ENCODE data around the gene HTR3D. TPM values are rescaled to one million over a fixed set of nuclear protein-coding genes. Genes with fewer than 3 reads are reported as not detected.
"Not testable (repeated sequence)": the region's sequence is repeated elsewhere in the genome, so short reads cannot be mapped to it uniquely, and the experiment has no call there.

Gene HTR3D
- polyA plus RNA-seq, 1 donor, result not detected

DNA sequence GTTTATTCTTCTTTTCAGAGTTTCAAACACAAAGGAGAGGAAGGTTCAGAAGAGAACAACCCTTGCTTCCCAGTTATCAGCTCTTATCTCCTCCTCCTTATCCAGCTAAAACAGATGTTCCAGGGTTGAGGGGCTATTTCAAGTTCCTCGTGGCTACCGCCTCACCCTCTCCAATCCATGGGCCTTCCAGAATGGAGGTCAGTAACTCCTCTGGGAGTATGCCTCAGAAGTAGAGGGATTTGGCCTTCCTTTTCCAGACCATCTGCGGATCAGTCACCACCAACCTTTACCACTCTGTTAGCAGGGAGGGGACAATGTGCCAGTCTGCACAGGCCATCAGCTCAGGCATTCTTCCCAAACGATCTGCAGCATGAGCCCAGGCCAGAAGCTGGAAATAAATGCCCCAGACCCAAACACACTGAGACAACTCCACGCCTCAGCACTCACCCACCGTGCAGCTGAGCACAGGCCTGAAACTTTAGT, 36.1 kb downstream of the HTR3D start:
- no peak for DNase-seq (ENCODE audit: low read depth)

DNA sequence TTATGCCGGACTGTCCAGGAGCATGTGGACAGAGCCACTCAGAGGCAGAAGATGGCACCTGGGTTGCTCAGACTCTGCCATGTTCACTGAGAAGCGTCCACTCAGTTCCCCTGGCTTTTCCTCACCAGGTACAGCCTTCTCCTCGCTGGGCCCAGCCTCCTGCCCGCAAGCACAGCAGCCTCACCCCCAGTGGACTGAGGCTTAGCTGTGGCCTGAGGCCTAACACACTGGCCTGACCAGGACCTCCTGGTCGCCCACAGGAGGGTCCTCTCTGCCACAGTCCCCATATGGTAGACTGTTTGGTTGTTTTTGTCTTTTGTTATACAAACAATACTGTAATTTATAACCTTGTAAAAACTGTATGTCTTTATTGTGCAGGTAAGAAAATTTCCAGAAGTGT, 36.8 kb downstream of the HTR3D start:
- no peak for DNase-seq (ENCODE audit: low read depth)

DNA sequence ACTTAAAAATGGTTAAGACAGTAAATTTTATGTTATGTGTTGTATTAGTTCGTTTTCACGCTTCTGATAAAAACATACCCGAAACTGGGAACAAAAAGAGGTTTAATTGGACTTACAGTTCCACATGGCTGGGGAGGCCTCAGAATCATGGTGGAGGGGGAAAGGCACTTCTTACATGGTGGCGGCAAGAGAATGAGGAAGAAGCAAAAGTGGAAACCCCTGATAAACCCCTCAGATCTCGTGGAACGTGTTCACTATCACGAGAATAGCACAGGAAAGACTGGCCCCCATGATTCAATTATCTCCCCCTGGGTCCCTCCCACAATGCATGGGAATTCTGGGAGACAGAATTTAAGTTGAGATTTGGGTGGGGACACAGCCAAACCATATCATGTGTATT, 39.6 kb downstream of the HTR3D start:
- DNase-seq (ENCODE audit: low read depth), result not testable (repeated sequence)

DNA sequence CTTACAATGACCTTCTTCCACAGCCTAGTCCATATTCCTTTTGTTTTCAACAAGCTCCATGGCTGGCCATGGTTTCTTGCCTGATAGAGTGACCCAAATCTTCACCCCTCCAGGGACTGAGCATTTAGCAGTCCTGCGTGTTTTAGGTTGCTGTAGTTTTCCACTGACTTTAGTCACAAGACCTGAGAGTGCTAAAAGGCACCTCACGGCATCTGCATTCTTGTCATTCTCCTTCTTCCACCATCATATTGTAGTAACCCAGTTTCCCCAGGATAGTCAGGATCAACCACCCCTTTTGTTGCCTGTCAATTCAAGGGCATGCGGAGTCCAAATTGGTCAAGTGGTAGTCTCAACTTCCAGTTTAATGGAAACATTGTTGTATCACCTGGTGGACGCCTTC, 42.1 kb downstream of the HTR3D start:
- DNase-seq (ENCODE audit: low read depth), result no peak

DNA sequence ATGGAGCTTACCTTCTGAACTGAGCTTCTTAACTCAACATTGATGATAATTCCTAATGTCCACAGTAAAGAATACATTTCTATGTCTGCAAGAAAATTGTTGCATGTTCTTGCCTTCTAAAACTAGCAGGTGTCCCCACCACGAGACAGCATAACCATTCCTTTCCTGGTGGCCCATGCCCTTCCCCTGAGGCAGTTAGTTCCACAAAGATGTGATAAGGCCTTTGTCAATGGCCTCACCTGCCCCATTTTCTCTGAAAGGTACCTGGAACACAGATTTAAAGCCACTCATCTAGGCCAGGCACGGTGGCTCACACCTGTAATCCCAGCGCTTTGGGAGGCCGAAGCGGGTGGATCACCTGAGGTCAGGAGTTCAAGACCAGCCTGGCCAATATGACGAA, 44.4 kb downstream of the HTR3D start:
- no peak for DNase-seq (ENCODE audit: low read depth)

DNA sequence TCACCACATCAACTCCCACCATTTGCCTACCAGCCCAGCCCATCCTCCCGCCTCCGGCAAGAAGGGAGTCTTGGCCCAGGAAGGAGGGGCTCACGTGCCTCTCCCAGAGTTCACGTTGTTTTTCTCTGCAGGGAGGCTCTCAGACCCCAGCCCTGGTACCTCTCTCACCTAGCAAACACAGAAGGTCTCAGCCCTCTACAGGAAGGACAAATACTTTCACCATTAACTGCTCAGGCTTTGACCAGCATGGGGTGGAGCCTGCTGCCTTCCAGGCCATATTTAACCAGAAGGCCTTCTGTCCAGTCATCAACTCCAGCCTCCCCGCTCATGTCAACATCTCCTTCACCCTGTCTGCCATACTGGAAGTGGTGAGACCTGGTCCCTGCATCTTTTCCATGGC, 46.3 kb downstream of the HTR3D start:
- no peak for DNase-seq (ENCODE audit: low read depth)

DNA sequence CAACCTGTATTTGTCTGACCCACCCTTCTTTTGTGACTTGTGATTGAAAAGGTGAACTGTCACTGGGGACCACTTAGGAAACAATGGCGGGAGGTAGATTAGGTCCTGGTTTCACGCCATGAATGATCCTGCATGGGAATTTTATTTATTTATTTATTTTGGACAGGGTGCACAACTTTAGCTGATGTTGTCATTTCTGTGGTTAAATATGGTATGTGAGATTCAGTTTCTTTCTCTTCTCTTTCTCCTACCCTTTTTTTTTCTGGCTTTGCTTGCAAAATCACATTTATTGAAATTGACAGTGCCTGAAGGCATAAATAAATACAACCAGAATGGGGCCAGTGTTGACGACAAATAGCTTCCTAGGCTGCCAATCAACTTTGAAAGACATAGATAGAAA, 47.3 kb downstream of the HTR3D start:
- no peak for DNase-seq (ENCODE audit: low read depth)

DNA sequence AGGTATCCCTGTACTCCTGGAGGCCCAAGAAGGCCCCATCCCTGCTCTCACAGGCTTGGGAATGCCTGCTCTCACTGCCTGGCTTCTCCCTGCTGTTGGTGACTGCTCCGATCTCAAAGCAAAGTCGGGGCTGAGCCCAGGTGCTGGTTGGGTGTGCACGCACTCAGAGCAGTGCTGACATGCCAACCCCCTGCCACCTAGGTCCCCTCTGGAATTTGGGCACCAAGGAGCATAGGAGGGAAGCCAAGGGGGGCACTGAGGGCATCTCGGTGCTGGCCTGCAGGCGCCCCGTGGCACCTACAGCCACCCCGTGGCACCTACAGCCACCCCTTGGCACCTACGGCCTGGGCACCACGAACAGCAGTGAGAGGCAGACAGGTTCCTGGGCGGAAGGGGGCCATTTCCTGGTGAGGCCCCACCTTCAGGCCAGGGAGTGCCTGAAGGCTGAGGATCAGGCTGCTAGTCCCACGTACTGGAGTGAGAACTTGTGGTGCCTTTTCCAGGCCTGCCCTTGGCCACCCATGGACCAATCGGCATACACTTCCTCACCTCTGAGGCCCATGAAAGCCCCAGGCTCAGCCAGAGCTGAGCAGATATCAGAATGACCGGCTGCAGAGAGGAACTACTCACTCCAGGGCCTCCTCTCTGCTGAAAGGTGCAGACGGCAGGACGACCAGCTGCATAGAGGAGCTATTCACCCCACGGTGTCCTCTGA, 49.7 kb downstream of the HTR3D start:
- no peak for DNase-seq (ENCODE audit: low read depth)

DNA sequence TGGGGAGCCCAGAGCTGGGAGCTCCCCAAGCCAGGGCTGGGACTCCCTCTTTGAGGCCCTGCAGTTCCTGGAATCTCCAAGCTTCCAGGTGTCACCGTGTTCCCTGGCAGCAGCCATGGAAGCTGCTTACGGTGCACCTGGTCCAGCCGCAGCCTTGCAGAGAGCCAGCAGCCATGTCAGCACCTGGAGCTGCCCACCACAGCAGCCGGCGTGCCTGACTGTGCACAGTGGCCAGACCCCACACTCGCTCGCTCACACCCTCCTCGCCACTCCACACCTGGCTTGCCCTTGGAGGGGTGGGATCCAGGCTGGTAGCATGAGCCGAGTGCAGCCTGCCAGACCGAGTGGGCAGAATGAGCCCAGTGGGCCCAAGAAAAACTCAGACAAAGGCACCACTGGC, 50.5 kb downstream of the HTR3D start:
- DNase-seq (ENCODE audit: low read depth), result no peak

DNA sequence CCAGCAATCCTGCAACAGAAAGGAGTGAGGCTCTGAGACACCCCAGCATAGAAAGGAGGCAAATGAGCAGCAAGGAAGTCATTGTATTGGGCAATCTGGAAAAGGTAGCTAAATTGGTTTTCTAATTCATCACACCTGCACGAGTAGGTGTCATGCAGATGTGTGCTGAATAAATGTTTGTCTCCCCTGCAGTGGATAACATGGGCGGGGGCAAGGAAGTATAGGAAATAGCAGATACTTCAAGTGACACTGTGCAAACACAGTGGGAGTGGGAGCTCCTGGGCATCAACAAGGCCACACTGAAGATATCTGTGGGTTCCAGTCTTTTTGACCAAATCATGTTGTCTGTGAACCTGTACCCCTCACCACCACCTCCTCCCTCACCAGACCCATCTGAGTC, 50.9 kb downstream of the HTR3D start:
- no peak for DNase-seq (ENCODE audit: low read depth)

DNA sequence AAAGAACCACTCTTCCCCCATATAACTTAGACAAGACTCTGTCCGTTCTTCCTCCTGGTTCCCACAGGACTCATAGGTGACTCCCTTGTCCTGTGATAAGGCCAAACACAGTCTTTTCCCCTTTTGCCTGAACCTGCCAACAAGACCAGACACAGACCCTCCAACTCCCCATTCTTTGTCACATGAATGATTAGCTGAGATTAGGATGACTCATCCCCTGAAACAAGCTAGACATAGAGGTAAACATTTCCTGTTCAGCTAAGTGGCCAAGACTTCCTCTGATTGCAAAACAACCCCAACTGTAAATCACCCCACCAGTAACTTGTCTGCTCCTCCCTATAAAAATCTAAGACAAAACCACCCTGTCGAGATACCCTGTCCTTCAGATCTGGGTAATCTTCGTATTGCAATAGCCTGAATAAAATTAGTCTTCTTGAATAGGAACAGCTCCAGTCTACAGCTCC, 53.9 kb downstream of the HTR3D start:
- no peak for DNase-seq (ENCODE audit: low read depth)

Other genes with a start within 250 kb of the HTR3D start
- gene MAP6D1, start 206.2 kb upstream of the HTR3D start, polyA plus RNA-seq (ENCODE audit: insufficient read length), result 41.3 TPM
- 32.7 TPM for gene PARL, start 146.9 kb upstream of the HTR3D start, polyA plus RNA-seq (ENCODE audit: insufficient read length)
- gene ABCC5, start 13.9 kb upstream of the HTR3D start, polyA plus RNA-seq (ENCODE audit: insufficient read length), result 28.5 TPM
- gene HTR3C, start 21.3 kb downstream of the HTR3D start, polyA plus RNA-seq (ENCODE audit: insufficient read length), result not detected
- gene HTR3E, start 65.3 kb downstream of the HTR3D start, polyA plus RNA-seq (ENCODE audit: insufficient read length), result not detected
- gene EIF2B5, start 103.6 kb downstream of the HTR3D start, polyA plus RNA-seq (ENCODE audit: insufficient read length), result 36.4 TPM
- 85.7 TPM for gene DVL3, start 123.6 kb downstream of the HTR3D start, polyA plus RNA-seq (ENCODE audit: insufficient read length)
- 177 TPM for gene AP2M1, start 143.1 kb downstream of the HTR3D start, polyA plus RNA-seq (ENCODE audit: insufficient read length)
- 53.2 TPM for gene ABCF3, start 154.5 kb downstream of the HTR3D start, polyA plus RNA-seq (ENCODE audit: insufficient read length)
- 0.40 TPM for gene VWA5B2, start 197.8 kb downstream of the HTR3D start, polyA plus RNA-seq (ENCODE audit: insufficient read length)
- 21.5 TPM for gene ALG3, start 217.2 kb downstream of the HTR3D start, polyA plus RNA-seq (ENCODE audit: insufficient read length)
- 1.4 TPM for gene EEF1AKMT4, start 217.9 kb downstream of the HTR3D start, polyA plus RNA-seq (ENCODE audit: insufficient read length)
- gene CAMK2N2, start 229.8 kb downstream of the HTR3D start, polyA plus RNA-seq (ENCODE audit: insufficient read length), result not detected
- not detected for gene ECE2, start 244.3 kb downstream of the HTR3D start, polyA plus RNA-seq (ENCODE audit: insufficient read length)

Data from forelimb muscle (tissue), 1 donor.